Measurements from ENCODE around the gene OSTF1. TPM values are rescaled to one million over a fixed set of nuclear protein-coding genes. Genes with fewer than 3 reads are reported as not detected.

OSTF1 gene
- total RNA-seq, 8 experiments from 2014 or later: 4.2 to 22.3 (median 7.3) TPM

- H3K4me1 ChIP-seq (replicated peaks in 1 of 2): no peaks in the 10 kb centered on the region
- WGBS, 10 experiments: 33 to 100% (median 64%) methylated on average over 1 to 2 of the region's 2 CpGs; no CpG with 5 or more reads in 1 of the 10 experiments
- H3K27ac ChIP-seq: no peak overlapping the region
- H3K4me3 ChIP-seq: no peak overlapping the region
- in situ Hi-C loops (cut with MboI; ENCODE audit: low pct_unique_long_range_greater_than_20kb in 2 of 9, low sequenced_read_pairs in 9 of 9, unreplicated experiment in 9 of 9): no loop called here
- ATAC-seq (replicated peaks in 6 of 8): no peak
Measured at GRCh38 chr9:75161116-75161857, 73.0 kb downstream of the OSTF1 start.

DNA sequence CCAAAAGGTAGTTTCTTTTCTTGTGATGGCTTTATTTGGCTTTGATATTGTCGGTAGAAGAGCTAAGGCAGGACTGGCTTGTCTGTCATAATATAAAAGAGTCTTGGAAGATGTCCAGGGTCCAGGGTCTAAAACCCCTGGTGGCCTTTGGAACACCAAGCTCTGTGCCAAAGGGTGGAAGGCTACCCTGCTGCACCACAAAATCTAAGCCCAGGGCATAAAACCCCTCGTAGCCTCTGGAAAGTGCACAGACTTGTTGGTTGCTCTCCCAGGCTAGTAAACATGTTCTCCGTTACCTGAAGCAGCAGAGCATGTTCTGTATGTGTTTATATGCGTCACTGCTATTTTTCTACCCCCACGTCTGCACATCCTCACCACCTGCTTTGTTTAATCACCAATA, 75.5 kb downstream of the OSTF1 start:
- ATAC-seq (replicated peaks in 6 of 8): no peak
- in situ Hi-C loops (cut with MboI; ENCODE audit: low pct_unique_long_range_greater_than_20kb in 2 of 9, low sequenced_read_pairs in 9 of 9, unreplicated experiment in 9 of 9): no loop called here
- Histone ChIP-seq H3K27ac (no peak overlapping the region), H3K4me1 (replicated peaks in 1 of 2) (no peaks in the 10 kb centered on the region), H3K4me3 (no peak overlapping the region)
- WGBS, 10 experiments: 74 to 100% (median 86%) methylated on average over 1 to 4 of the region's 5 CpGs; no CpG with 5 or more reads in 1 of the 10 experiments

- Histone ChIP-seq H3K4me3 (no peak overlapping the region), H3K4me1 (replicated peaks in 1 of 2) (no peaks in the 10 kb centered on the region), H3K27ac (no peak overlapping the region)
- no peak for ATAC-seq (replicated peaks in 6 of 8)
- in situ Hi-C loops (cut with MboI; ENCODE audit: low pct_unique_long_range_greater_than_20kb in 2 of 9, low sequenced_read_pairs in 9 of 9, unreplicated experiment in 9 of 9): no loop called here
Measured at GRCh38 chr9:75164573-75164972, 76.3 kb downstream of the OSTF1 start.

GRCh38 chr9:75167281-75167680, 79.0 kb downstream of the OSTF1 start:
- in situ Hi-C loops (cut with MboI; ENCODE audit: low pct_unique_long_range_greater_than_20kb in 2 of 9, low sequenced_read_pairs in 9 of 9, unreplicated experiment in 9 of 9): no loop called here
- no peak overlapping the region for H3K27ac ChIP-seq
- ATAC-seq (replicated peaks in 6 of 8): no peak
- H3K4me1 ChIP-seq (replicated peaks in 1 of 2): no peaks in the 10 kb centered on the region
- 43 to 100% (median 100%) methylated on average over 1 of the region's 1 CpG; no CpG with 5 or more reads in 2 of the 10 experiments for WGBS, 10 experiments
- H3K4me3 ChIP-seq: no peak overlapping the region

DNA sequence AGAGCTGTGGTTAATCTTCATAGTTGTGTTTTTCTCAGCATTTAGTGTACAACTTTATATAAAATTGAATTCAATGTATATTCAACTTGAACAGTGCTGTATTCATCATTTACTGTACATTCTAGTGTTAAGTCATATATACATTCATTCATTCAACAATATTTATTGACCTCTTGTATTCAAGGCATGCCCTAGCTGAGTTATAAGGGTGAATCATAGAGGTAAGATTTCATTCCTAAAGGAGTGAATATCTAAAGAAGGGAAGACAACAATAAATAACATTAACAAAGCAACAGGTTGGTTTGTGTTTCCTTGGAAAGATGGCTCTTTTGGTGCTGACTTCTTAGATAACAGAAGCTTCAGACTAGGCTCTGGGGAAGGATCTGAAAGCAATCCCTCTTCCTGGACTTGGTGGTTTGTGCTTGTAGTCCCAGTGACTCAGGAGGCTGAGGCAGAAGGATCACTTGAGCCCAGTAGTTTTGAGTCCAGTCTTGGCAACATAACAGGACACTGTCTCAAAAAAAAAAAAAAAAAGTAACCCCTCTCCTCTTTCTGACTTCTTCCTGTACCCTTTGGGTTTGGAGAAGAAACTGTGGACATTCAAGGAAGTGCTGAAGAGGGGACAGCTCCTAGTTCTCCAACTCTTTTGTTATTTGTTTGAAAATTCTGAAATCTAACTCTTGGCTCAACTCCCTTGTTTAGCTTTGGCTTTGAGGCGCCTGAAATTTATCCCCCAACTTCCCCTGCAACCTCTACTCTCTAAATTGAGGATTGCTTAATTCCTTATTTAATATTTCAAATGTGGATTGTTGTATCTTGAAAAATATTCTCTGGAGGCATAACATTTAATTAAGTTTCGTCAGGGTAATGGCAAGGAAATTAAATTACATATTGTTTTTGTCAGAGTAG, 80.2 kb downstream of the OSTF1 start:
- in situ Hi-C loops (cut with MboI; ENCODE audit: low pct_unique_long_range_greater_than_20kb in 2 of 9, low sequenced_read_pairs in 9 of 9, unreplicated experiment in 9 of 9): no loop called here
- Histone ChIP-seq H3K27ac (no peak overlapping the region), H3K4me1 (replicated peaks in 1 of 2) (no peaks in the 10 kb centered on the region), H3K4me3 (no peak overlapping the region)
- 43 to 100% (median 70%) methylated on average over 1 to 2 of the region's 2 CpGs for WGBS, 10 experiments
- ATAC-seq (replicated peaks in 6 of 8): no peak

DNA sequence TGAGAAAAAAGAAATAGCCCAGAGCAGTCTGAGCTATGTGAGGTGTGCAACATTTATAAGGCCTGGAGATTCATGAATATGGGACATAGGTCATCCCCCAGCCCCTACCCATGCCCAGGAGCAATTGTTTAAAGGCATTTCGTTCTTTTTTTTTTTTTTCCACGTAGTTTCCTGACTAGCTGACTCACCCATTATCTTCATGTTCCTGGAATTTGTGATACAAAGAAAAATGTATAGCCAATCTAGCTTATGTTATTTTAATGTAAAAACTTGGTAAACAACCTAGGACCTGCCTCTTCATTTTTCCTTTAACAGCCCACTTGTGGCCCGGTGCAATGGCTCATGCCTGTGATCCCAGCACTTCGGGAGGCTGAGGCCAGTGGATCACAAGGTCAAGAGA, 81.3 kb downstream of the OSTF1 start:
- in situ Hi-C loops (cut with MboI; ENCODE audit: low pct_unique_long_range_greater_than_20kb in 2 of 9, low sequenced_read_pairs in 9 of 9, unreplicated experiment in 9 of 9): no loop called here
- H3K27ac ChIP-seq: no peak overlapping the region
- ATAC-seq (replicated peaks in 6 of 8): no peak
- 0 to 60% (median 45%) methylated on average over 1 to 4 of the region's 4 CpGs; no CpG with 5 or more reads in 1 of the 10 experiments for WGBS, 10 experiments
- no peak overlapping the region for H3K4me3 ChIP-seq
- H3K4me1 ChIP-seq (replicated peaks in 1 of 2): no peaks in the 10 kb centered on the region

- 40 to 89% (median 72%) methylated on average over 1 to 2 of the region's 2 CpGs; no CpG with 5 or more reads in 4 of the 10 experiments for WGBS, 10 experiments
- no peak overlapping the region for H3K27ac ChIP-seq
- in situ Hi-C loops (cut with MboI; ENCODE audit: low pct_unique_long_range_greater_than_20kb in 2 of 9, low sequenced_read_pairs in 9 of 9, unreplicated experiment in 9 of 9): no loop called here
- H3K4me1 ChIP-seq (replicated peaks in 1 of 2): no peaks in the 10 kb centered on the region
- ATAC-seq (replicated peaks in 6 of 8): no peak
- H3K4me3 ChIP-seq: no peak overlapping the region
Measured at GRCh38 chr9:75170898-75171360, 82.6 kb downstream of the OSTF1 start.

- ATAC-seq (replicated peaks in 6 of 8): no peak
- in situ Hi-C loops (cut with MboI; ENCODE audit: low pct_unique_long_range_greater_than_20kb in 2 of 9, low sequenced_read_pairs in 9 of 9, unreplicated experiment in 9 of 9): loop anchor here in 1 of 9 experiments (25.0 kb wide), 1 partner anchor 1112 kb away; no protein-coding TSS in a partner anchor
- Histone ChIP-seq H3K4me1 (replicated peaks in 1 of 2) (no peaks in the 10 kb centered on the region), H3K27ac (no peak overlapping the region), H3K4me3 (no peak overlapping the region)
- 73 to 95% (median 89%) methylated on average over 1 to 5 of the region's 6 CpGs; no CpG with 5 or more reads in 2 of the 10 experiments for WGBS, 10 experiments
Measured at GRCh38 chr9:75175395-75175794, 87.1 kb downstream of the OSTF1 start.

DNA sequence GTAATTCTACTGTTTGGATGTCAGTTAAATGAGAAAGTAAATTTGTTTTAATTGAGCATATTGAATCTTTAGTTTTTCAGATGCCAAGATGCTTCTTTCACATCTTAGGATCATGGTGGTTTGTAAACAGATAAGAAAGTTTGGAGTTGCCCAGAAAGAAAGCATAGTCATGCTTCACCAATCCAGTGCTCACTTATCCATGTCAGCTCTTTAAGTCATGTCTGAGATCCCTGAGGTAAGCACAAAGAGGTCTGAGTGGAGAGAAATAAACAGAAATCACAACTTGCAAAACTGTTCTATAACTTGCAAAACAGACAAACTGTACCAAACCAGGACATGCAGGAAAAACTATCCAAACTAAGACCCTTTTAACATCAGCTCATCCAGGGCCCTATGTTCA, 87.7 kb downstream of the OSTF1 start:
- H3K4me1 ChIP-seq (replicated peaks in 1 of 2): no peaks in the 10 kb centered on the region
- no peak overlapping the region for H3K27ac ChIP-seq
- no peak overlapping the region for H3K4me3 ChIP-seq
- in situ Hi-C loops (cut with MboI; ENCODE audit: low pct_unique_long_range_greater_than_20kb in 2 of 9, low sequenced_read_pairs in 9 of 9, unreplicated experiment in 9 of 9): loop anchor here in 1 of 9 experiments (25.0 kb wide), 1 partner anchor 1111 kb away; no protein-coding TSS in a partner anchor
- no peak for ATAC-seq (replicated peaks in 6 of 8)

DNA sequence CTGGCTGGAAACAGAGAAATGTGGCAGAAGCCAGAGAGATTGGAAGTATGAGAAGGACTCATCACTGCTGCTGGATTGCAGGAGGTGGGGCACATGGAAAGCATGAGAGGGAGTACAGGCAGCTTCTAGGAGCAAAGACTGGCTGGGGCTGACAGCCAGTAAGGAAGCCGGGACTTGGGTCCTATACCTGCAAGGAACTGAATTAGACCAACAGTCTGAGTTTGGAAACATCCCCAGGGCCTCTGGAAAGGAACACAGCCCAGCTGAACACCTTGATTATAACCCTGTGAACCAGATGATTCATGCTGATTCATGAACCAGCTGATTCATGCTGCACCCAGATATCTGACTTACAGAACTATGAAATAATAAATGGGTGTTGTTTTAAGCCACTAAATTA, 93.4 kb downstream of the OSTF1 start:
- Histone ChIP-seq H3K27ac (no peak overlapping the region), H3K4me3 (no peak overlapping the region), H3K4me1 (replicated peaks in 1 of 2) (no peaks in the 10 kb centered on the region)
- 40 to 100% (median 60%) methylated on average over 1 of the region's 1 CpG; no CpG with 5 or more reads in 5 of the 10 experiments for WGBS, 10 experiments
- in situ Hi-C loops (cut with MboI; ENCODE audit: low pct_unique_long_range_greater_than_20kb in 2 of 9, low sequenced_read_pairs in 9 of 9, unreplicated experiment in 9 of 9): loop anchor here in 1 of 9 experiments (25.0 kb wide), 1 partner anchor 1106 kb away; no protein-coding TSS in a partner anchor
- peak in 2 of 8 experiments; percentile 58 to 68 for ATAC-seq (replicated peaks in 6 of 8)

- WGBS, 10 experiments: 72 to 100% (median 87%) methylated on average over 3 to 8 of the region's 9 CpGs; no CpG with 5 or more reads in 1 of the 10 experiments
- no peak for ATAC-seq (replicated peaks in 6 of 8)
- in situ Hi-C loops (cut with MboI; ENCODE audit: low pct_unique_long_range_greater_than_20kb in 2 of 9, low sequenced_read_pairs in 9 of 9, unreplicated experiment in 9 of 9): loop anchor here in 1 of 9 experiments (25.0 kb wide), 1 partner anchor 1104 kb away; no protein-coding TSS in a partner anchor
- H3K27ac ChIP-seq: no peak overlapping the region
- no peak overlapping the region for H3K4me3 ChIP-seq
- no peaks in the 10 kb centered on the region for H3K4me1 ChIP-seq (replicated peaks in 1 of 2)
Measured at GRCh38 chr9:75183306-75183705, 95.0 kb downstream of the OSTF1 start.

GRCh38 chr9:75184471-75184870, 96.2 kb downstream of the OSTF1 start:
- no peak overlapping the region for H3K27ac ChIP-seq
- WGBS, 10 experiments: 60 to 100% (median 90%) methylated on average over 1 to 3 of the region's 3 CpGs; no CpG with 5 or more reads in 3 of the 10 experiments
- no peak overlapping the region for H3K4me3 ChIP-seq
- in situ Hi-C loops (cut with MboI; ENCODE audit: low pct_unique_long_range_greater_than_20kb in 2 of 9, low sequenced_read_pairs in 9 of 9, unreplicated experiment in 9 of 9): loop anchor here in 1 of 9 experiments (25.0 kb wide), 1 partner anchor 1103 kb away; no protein-coding TSS in a partner anchor
- ATAC-seq (replicated peaks in 6 of 8): no peak
- no peaks in the 10 kb centered on the region for H3K4me1 ChIP-seq (replicated peaks in 1 of 2)
